Fibroblast of lung (primary cell): ENCODE results near the gene RBMS1.

ENCODE experiments used
- EZH2 ChIP-seq: IDR thresholded peaks from 2 replicates; pipeline ENCODE4 v1.5.1; 2012; ENCODE audit warnings: low read length, control low read depth, mild to moderate bottlenecking; ENCODE audit errors: missing control alignments
- TF ChIP-seq, protein P1 (sequence below), 2 donors: IDR thresholded peaks in 1 of 2; conservative IDR thresholded peaks in 1 of 2; 1 replicate in 1 of 2; 2 replicates in 1 of 2; pipeline ENCODE4 v1.5.1; 2011 to 2012; ENCODE audit warnings: low read length in 2 of 2, control low read depth in 1 of 2, inconsistent platforms in 1 of 2, low read depth in 1 of 2, mild to moderate bottlenecking in 1 of 2

- TF ChIP-seq, protein P1, sequence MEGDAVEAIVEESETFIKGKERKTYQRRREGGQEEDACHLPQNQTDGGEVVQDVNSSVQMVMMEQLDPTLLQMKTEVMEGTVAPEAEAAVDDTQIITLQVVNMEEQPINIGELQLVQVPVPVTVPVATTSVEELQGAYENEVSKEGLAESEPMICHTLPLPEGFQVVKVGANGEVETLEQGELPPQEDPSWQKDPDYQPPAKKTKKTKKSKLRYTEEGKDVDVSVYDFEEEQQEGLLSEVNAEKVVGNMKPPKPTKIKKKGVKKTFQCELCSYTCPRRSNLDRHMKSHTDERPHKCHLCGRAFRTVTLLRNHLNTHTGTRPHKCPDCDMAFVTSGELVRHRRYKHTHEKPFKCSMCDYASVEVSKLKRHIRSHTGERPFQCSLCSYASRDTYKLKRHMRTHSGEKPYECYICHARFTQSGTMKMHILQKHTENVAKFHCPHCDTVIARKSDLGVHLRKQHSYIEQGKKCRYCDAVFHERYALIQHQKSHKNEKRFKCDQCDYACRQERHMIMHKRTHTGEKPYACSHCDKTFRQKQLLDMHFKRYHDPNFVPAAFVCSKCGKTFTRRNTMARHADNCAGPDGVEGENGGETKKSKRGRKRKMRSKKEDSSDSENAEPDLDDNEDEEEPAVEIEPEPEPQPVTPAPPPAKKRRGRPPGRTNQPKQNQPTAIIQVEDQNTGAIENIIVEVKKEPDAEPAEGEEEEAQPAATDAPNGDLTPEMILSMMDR (conservative IDR thresholded peaks at IDR 0.05 in 1 of 2, IDR thresholded peaks at IDR 0.05 in 1 of 2; ENCODE audit: low read depth in 1 of 2, low read length in 2 of 2): no peak
- no peak for TF ChIP-seq EZH2
Measured at GRCh38 chr2:160368988-160369930, 124.3 kb downstream of the RBMS1 start.
